ENCODE data around the gene MAP3K3.

MAP3K3 gene

DNA sequence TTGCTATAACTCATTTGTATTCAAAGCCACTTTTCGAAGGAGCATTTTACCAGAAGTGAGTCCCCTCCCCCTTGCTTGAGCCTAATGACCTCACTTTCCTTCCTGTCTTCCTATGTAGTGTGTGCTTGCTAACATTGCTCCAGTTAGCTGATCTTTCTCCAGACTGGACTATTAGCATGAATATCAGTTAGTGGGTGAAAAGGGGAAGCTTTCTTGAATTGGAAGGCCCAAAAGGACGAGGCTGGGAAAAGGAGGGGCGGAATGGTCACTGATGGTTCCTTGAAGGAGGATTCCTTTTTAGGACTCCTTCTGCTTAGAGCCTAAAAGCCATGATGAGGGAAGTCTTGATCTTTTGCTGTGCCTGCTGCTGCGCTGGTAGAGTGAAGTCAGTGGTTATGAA lies 11.9 kb downstream of the MAP3K3 start:
- ATAC-seq, result no peak
- no peak for DNase-seq (ENCODE audit: low spot score in 2 of 2)
- Mint-ChIP-seq H3K4me1 (peaks cover 24% of the 10 kb centered on the region), H3K9me3 (no peaks in the 10 kb centered on the region), H3K36me3 (peaks cover 66% of the 10 kb centered on the region), H3K4me3 (no peak overlapping the region), H3K27ac (peak overlapping the region; percentile 33)

GRCh38 chr17:63634816-63635215 lies 12.6 kb downstream of the MAP3K3 start:
- no peak overlapping the region for H3K4me3 Mint-ChIP-seq
- no peak overlapping the region for H3K27ac Mint-ChIP-seq
- peaks cover 25% of the 10 kb centered on the region for H3K4me1 Mint-ChIP-seq
- no peaks in the 10 kb centered on the region for H3K9me3 Mint-ChIP-seq
- ATAC-seq (no peak), DNase-seq (ENCODE audit: low spot score in 2 of 2) (no peak)
- H3K36me3 Mint-ChIP-seq, result peaks cover 59% of the 10 kb centered on the region

DNA sequence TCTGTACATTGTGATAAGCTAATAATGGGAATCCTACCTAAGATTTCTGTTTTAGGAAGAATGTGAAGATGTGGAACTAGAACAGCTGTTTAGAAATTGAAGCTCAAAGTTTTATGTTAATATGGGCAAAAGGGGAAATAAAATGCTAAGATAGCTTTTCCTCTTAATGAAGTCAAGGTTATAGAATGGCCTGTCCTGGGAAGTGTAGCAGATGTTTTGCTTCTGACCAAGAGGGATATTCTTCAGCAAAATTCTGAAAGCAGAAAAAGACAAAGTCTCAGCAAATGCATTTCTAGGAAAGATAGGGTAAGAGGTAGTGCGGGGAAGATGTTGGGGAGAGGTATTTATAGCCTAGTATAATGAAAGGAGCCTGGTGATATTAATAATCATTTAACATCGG lies 13.1 kb downstream of the MAP3K3 start:
- Mint-ChIP-seq H3K4me3 (no peak overlapping the region), H3K4me1 (peaks cover 25% of the 10 kb centered on the region), H3K36me3 (peaks cover 59% of the 10 kb centered on the region), H3K9me3 (no peaks in the 10 kb centered on the region), H3K27ac (no peak overlapping the region)
- no peak for ATAC-seq
- DNase-seq (ENCODE audit: low spot score in 2 of 2), result no peak

- Mint-ChIP-seq H3K4me1 (peaks cover 25% of the 10 kb centered on the region), H3K4me3 (no peak overlapping the region), H3K9me3 (no peaks in the 10 kb centered on the region)
Measured at GRCh38 chr17:63635787-63636186, 13.6 kb downstream of the MAP3K3 start.

GRCh38 chr17:63639125-63639524 lies 16.9 kb downstream of the MAP3K3 start:
- Mint-ChIP-seq H3K4me1 (peaks cover 19% of the 10 kb centered on the region), H3K4me3 (no peak overlapping the region), H3K27ac (peak overlapping the region; percentile 60), H3K36me3 (peaks cover 43% of the 10 kb centered on the region), H3K9me3 (no peaks in the 10 kb centered on the region)
- ATAC-seq (no peak), DNase-seq (ENCODE audit: low spot score in 2 of 2) (no peak)

More at GRCh38 chr17:63635787-63636186, 13.6 kb downstream of the MAP3K3 start:
- no peak for ATAC-seq
- no peak for DNase-seq (ENCODE audit: low spot score in 2 of 2)
- Mint-ChIP-seq H3K27ac (no peak overlapping the region), H3K36me3 (peaks cover 59% of the 10 kb centered on the region)

- Mint-ChIP-seq H3K9me3 (no peaks in the 10 kb centered on the region), H3K4me1 (peaks cover 16% of the 10 kb centered on the region), H3K27ac (peak overlapping the region; percentile 60), H3K36me3 (peaks cover 40% of the 10 kb centered on the region), H3K4me3 (no peak overlapping the region)
- ATAC-seq (no peak), DNase-seq (ENCODE audit: low spot score in 2 of 2) (no peak)
Measured at GRCh38 chr17:63640038-63640437, 17.8 kb downstream of the MAP3K3 start.

GRCh38 chr17:63641692-63642448 lies 19.7 kb downstream of the MAP3K3 start:
- H3K4me1 Mint-ChIP-seq, result peaks cover 9% of the 10 kb centered on the region
- no peak overlapping the region for H3K27ac Mint-ChIP-seq
- no peak for ATAC-seq
- peaks cover 29% of the 10 kb centered on the region for H3K36me3 Mint-ChIP-seq
- H3K4me3 Mint-ChIP-seq, result no peak overlapping the region
- DNase-seq (ENCODE audit: low spot score in 2 of 2), result no peak
- H3K9me3 Mint-ChIP-seq, result no peaks in the 10 kb centered on the region

DNA sequence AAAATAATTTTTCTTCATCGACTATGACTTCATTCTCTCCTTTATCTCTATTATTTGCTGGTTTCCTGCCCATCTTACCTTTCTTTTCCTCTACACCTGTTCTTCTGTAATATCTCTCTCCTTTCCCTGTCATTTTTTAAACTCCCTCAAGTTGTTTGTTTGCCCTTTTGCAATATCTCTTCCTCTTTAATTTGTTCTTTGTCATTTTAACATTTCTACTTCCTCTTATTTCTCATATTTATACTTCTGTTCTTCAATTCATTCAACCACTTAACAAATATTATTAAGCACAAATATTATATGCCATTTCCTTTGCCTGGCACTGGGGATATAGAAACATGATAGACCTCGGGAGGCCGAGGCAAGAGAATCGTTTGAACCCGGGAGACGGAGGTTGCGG lies 22.6 kb downstream of the MAP3K3 start:
- H3K27ac Mint-ChIP-seq, result peak overlapping the region; percentile 70
- no peak overlapping the region for H3K4me3 Mint-ChIP-seq
- no peaks in the 10 kb centered on the region for H3K9me3 Mint-ChIP-seq
- H3K36me3 Mint-ChIP-seq, result peaks cover 16% of the 10 kb centered on the region
- no peaks in the 10 kb centered on the region for H3K4me1 Mint-ChIP-seq
- ATAC-seq (no peak), DNase-seq (ENCODE audit: low spot score in 2 of 2) (no peak)

- Mint-ChIP-seq H3K4me3 (no peak overlapping the region), H3K36me3 (peaks cover 16% of the 10 kb centered on the region), H3K27ac (peak overlapping the region; percentile 70), H3K9me3 (no peaks in the 10 kb centered on the region), H3K4me1 (no peaks in the 10 kb centered on the region)
- DNase-seq (ENCODE audit: low spot score in 2 of 2), result no peak
- no peak for ATAC-seq
Measured at GRCh38 chr17:63645775-63646487, 23.7 kb downstream of the MAP3K3 start.

- H3K9me3 Mint-ChIP-seq, result no peaks in the 10 kb centered on the region
- peaks cover 16% of the 10 kb centered on the region for H3K36me3 Mint-ChIP-seq
- no peaks in the 10 kb centered on the region for H3K4me1 Mint-ChIP-seq
- DNase-seq (ENCODE audit: low spot score in 2 of 2) (no peak), ATAC-seq (no peak)
- peak overlapping the region; percentile 70 for H3K27ac Mint-ChIP-seq
- H3K4me3 Mint-ChIP-seq, result no peak overlapping the region
Measured at GRCh38 chr17:63646488-63646806, 24.2 kb downstream of the MAP3K3 start.

GRCh38 chr17:63647065-63647725 lies 25.0 kb downstream of the MAP3K3 start:
- ATAC-seq (no peak), DNase-seq (ENCODE audit: low spot score in 2 of 2) (no peak)
- no peak overlapping the region for H3K4me3 Mint-ChIP-seq
- H3K9me3 Mint-ChIP-seq, result no peaks in the 10 kb centered on the region
- no peaks in the 10 kb centered on the region for H3K4me1 Mint-ChIP-seq
- H3K27ac Mint-ChIP-seq, result peak overlapping the region; percentile 70
- H3K36me3 Mint-ChIP-seq, result peaks cover 20% of the 10 kb centered on the region

GRCh38 chr17:63647936-63648335 lies 25.7 kb downstream of the MAP3K3 start:
- H3K27ac Mint-ChIP-seq, result no peak overlapping the region
- H3K4me1 Mint-ChIP-seq, result no peaks in the 10 kb centered on the region
- ATAC-seq, result no peak

GRCh38 chr17:63649813-63650212 lies 27.6 kb downstream of the MAP3K3 start:
- ATAC-seq, result no peak
- Mint-ChIP-seq H3K4me1 (no peaks in the 10 kb centered on the region), H3K27ac (peak overlapping the region; percentile 34), H3K36me3 (peaks cover 40% of the 10 kb centered on the region), H3K9me3 (no peaks in the 10 kb centered on the region), H3K4me3 (no peak overlapping the region)
- DNase-seq (ENCODE audit: low spot score in 2 of 2), result no peak

More at GRCh38 chr17:63647936-63648335, 25.7 kb downstream of the MAP3K3 start:
- no peak for DNase-seq (ENCODE audit: low spot score in 2 of 2)
- Mint-ChIP-seq H3K36me3 (peaks cover 27% of the 10 kb centered on the region), H3K4me3 (no peak overlapping the region), H3K9me3 (no peaks in the 10 kb centered on the region)

GRCh38 chr17:63652106-63652505 lies 29.9 kb downstream of the MAP3K3 start:
- Mint-ChIP-seq H3K9me3 (no peaks in the 10 kb centered on the region), H3K27ac (peak overlapping the region; percentile 0), H3K4me1 (no peaks in the 10 kb centered on the region), H3K4me3 (no peak overlapping the region), H3K36me3 (peaks cover 52% of the 10 kb centered on the region)
- ATAC-seq, result no peak
- no peak for DNase-seq (ENCODE audit: low spot score in 2 of 2)

GRCh38 chr17:63653050-63653449 lies 30.8 kb downstream of the MAP3K3 start:
- ATAC-seq (no peak), DNase-seq (ENCODE audit: low spot score in 2 of 2) (no peak)
- H3K36me3 Mint-ChIP-seq, result peaks cover 60% of the 10 kb centered on the region
- no peaks in the 10 kb centered on the region for H3K4me1 Mint-ChIP-seq
- no peaks in the 10 kb centered on the region for H3K9me3 Mint-ChIP-seq
- H3K4me3 Mint-ChIP-seq, result no peak overlapping the region
- H3K27ac Mint-ChIP-seq, result peak overlapping the region; percentile 3

DNA sequence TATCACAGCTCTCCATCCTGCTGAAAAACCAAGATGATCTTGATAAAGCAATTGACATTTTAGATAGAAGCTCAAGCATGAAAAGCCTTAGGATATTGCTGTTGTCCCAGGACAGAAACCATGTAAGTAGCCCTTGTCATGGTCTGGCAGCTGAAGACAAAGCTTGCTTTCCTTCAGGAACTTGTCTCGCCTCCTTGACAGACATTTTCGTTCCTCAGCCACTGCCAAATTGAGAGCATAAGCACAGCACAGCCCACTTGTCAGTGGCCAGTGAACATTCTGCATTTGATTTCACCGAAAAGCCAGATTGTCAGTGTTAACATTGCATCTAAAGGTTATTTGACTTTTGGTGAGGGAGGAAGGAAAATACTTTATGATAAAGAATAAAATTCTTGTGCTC lies 35.6 kb downstream of the MAP3K3 start:
- no peaks in the 10 kb centered on the region for H3K4me1 Mint-ChIP-seq
- H3K27ac Mint-ChIP-seq, result no peak overlapping the region
- ATAC-seq, result no peak
- no peak for DNase-seq (ENCODE audit: low spot score in 2 of 2)
- H3K9me3 Mint-ChIP-seq, result no peaks in the 10 kb centered on the region
- H3K4me3 Mint-ChIP-seq, result no peak overlapping the region
- H3K36me3 Mint-ChIP-seq, result peaks cover 92% of the 10 kb centered on the region
